Measurements from ENCODE around the gene FBXW8. TPM values are rescaled to one million over a fixed set of nuclear protein-coding genes. Genes with fewer than 3 reads are reported as not detected.

Gene FBXW8
- total RNA-seq, 2 experiments from 2014 or later = 6.6 to 7.3 TPM

GRCh38 chr12:117010693-117011451 lies 100.1 kb downstream of the FBXW8 start:
- H3K27ac ChIP-seq (ENCODE audit: low read depth in 1 of 2, low read length in 2 of 2) = no peak overlapping the region
- peaks cover 9 to 12% of the 10 kb centered on the region in 2 experiments for H3K9me3 ChIP-seq (ENCODE audit: control insufficient read depth in 1 of 2, insufficient read depth in 1 of 2, low read length in 2 of 2)
- H3K4me3 ChIP-seq (ENCODE audit: low read length) = no peak overlapping the region
- Mint-ChIP-seq H3K4me3 (no peak overlapping the region), H3K27ac (no peak overlapping the region), H3K4me1 (ENCODE audit: low read depth) (no peaks in the 10 kb centered on the region), H3K36me3 (ENCODE audit: low read depth) (peaks cover 94% of the 10 kb centered on the region), H3K9me3 (peaks cover 7% of the 10 kb centered on the region), H3K27me3 (no peaks in the 10 kb centered on the region)
- ChIA-PET CTCF (no interaction called here), POLR2A (no interaction called here)
- H3K4me1 ChIP-seq (ENCODE audit: insufficient read depth, low read length) = no peaks in the 10 kb centered on the region
- ATAC-seq (ENCODE audit: poor library complexity) = no peak
- H3K36me3 ChIP-seq (ENCODE audit: insufficient read depth, low read length) = peaks cover 50% of the 10 kb centered on the region
- intact Hi-C loops (cut with DNase I, micrococcal nuclease) = no loop called here
- no peak for DNase-seq
- no peaks in the 10 kb centered on the region for H3K27me3 ChIP-seq (ENCODE audit: control insufficient read depth in 1 of 2, insufficient read depth in 2 of 2, low read length in 2 of 2)
- no peak for TF ChIP-seq CTCF (IDR thresholded peaks at IDR 0.05)

- H3K27ac Mint-ChIP-seq = no peak overlapping the region
- Histone ChIP-seq H3K4me1 (ENCODE audit: insufficient read depth, low read length) (no peaks in the 10 kb centered on the region), H3K27me3 (ENCODE audit: control insufficient read depth in 1 of 2, insufficient read depth in 2 of 2, low read length in 2 of 2) (no peaks in the 10 kb centered on the region), H3K27ac (ENCODE audit: low read depth in 1 of 2, low read length in 2 of 2) (no peak overlapping the region), H3K36me3 (ENCODE audit: insufficient read depth, low read length) (peaks cover 53% of the 10 kb centered on the region), H3K4me3 (ENCODE audit: low read length) (no peak overlapping the region), H3K9me3 (ENCODE audit: control insufficient read depth in 1 of 2, insufficient read depth in 1 of 2, low read length in 2 of 2) (peaks cover 9 to 12% of the 10 kb centered on the region in 2 experiments)
- DNase-seq (no peak), ATAC-seq (ENCODE audit: poor library complexity) (no peak)
- intact Hi-C loops (cut with DNase I, micrococcal nuclease) = no loop called here
- H3K4me1 Mint-ChIP-seq (ENCODE audit: low read depth) = no peaks in the 10 kb centered on the region
- POLR2A ChIA-PET = no interaction called here
- no peaks in the 10 kb centered on the region for H3K27me3 Mint-ChIP-seq
- H3K36me3 Mint-ChIP-seq (ENCODE audit: low read depth) = peaks cover 94% of the 10 kb centered on the region
- TF ChIP-seq CTCF (IDR thresholded peaks at IDR 0.05) = no peak
- CTCF ChIA-PET = no interaction called here
- peaks cover 7% of the 10 kb centered on the region for H3K9me3 Mint-ChIP-seq
- H3K4me3 Mint-ChIP-seq = no peak overlapping the region
Observed at GRCh38 chr12:117011988-117012805, 101.4 kb downstream of the FBXW8 start.

GRCh38 chr12:117013726-117014125 lies 103.0 kb downstream of the FBXW8 start:
- DNase-seq = no peak
- no peaks in the 10 kb centered on the region for H3K27me3 ChIP-seq (ENCODE audit: control insufficient read depth in 1 of 2, insufficient read depth in 2 of 2, low read length in 2 of 2)
- Mint-ChIP-seq H3K27me3 (no peaks in the 10 kb centered on the region), H3K4me3 (no peak overlapping the region), H3K9me3 (peaks cover 7% of the 10 kb centered on the region), H3K27ac (no peak overlapping the region), H3K36me3 (ENCODE audit: low read depth) (peaks cover 88% of the 10 kb centered on the region), H3K4me1 (ENCODE audit: low read depth) (no peaks in the 10 kb centered on the region)
- POLR2A ChIA-PET = no interaction called here
- peaks cover 53% of the 10 kb centered on the region for H3K36me3 ChIP-seq (ENCODE audit: insufficient read depth, low read length)
- peaks cover 9 to 12% of the 10 kb centered on the region in 2 experiments for H3K9me3 ChIP-seq (ENCODE audit: control insufficient read depth in 1 of 2, insufficient read depth in 1 of 2, low read length in 2 of 2)
- ATAC-seq (ENCODE audit: poor library complexity) = no peak
- no peak for TF ChIP-seq CTCF (IDR thresholded peaks at IDR 0.05)
- no peak overlapping the region for H3K4me3 ChIP-seq (ENCODE audit: low read length)
- no peaks in the 10 kb centered on the region for H3K4me1 ChIP-seq (ENCODE audit: insufficient read depth, low read length)
- CTCF ChIA-PET = no interaction called here
- no peak overlapping the region for H3K27ac ChIP-seq (ENCODE audit: low read depth in 1 of 2, low read length in 2 of 2)
- intact Hi-C loops (cut with DNase I, micrococcal nuclease) = no loop called here

Measured in CD4-positive, alpha-beta T cell (primary cell).